H1 (cell line): ENCODE results near the gene MAPT. TPM values are rescaled to one million over a fixed set of nuclear protein-coding genes. Genes with fewer than 3 reads are reported as not detected.

Experiments
- ASH2L ChIP-seq: fragments of 200-600, 300-600 bp; sonication (generic); IDR thresholded peaks from one replicate; pipeline ENCODE4 v1.7.1; 2017; ENCODE audit warnings: low read length
- BRCA1 ChIP-seq: IDR thresholded peaks from 2 replicates; pipeline ENCODE4 v1.6.1; 2012; ENCODE audit warnings: low read depth, low read length, improper control_type of control experiment
- CBX5 ChIP-seq: fragments of 300-800, 300-1000 bp; sonication (generic); IDR thresholded peaks from 2 replicates; pipeline ENCODE4 v1.7.1; 2016; ENCODE audit warnings: antibody characterized with exemption, low read length, low read depth
- CHD2 ChIP-seq: IDR thresholded peaks from 2 replicates; pipeline ENCODE4 v1.6.1; 2012; ENCODE audit warnings: low read length, improper control_type of control experiment
- KDM5A ChIP-seq: fragments of 200-600 bp; IDR thresholded peaks from 2 replicates; pipeline ENCODE4 v1.7.1; 2012; ENCODE audit warnings: mild to moderate bottlenecking, low read length, inconsistent platforms, mixed read lengths
- RFX5 ChIP-seq: IDR thresholded peaks from 2 replicates; pipeline ENCODE4 v1.6.1; 2011; ENCODE audit warnings: low read depth, low read length, improper control_type of control experiment, borderline replicate concordance
- RXRA ChIP-seq: IDR thresholded peaks from 2 replicates; pipeline ENCODE4 v1.6.1; 2011; ENCODE audit warnings: low read depth, mild to moderate bottlenecking, low read length, moderate library complexity; ENCODE audit not compliant: insufficient read depth
- polyA plus RNA-seq, 7 experiments: library from polyadenylated mRNA; depleted of rRNA in 3 of 7; stranded (reverse) in 5 of 7; unstranded in 2 of 7; fragments of >200 nt in 5 of 7; fragments of 200-250 nt in 2 of 7; gene quantifications; 1 replicate in 5 of 7; 2 replicates in 1 of 7; 4 replicates in 1 of 7; pipeline versions ENCODE4 v1.2.1 to v1.2.3, GENCODE V29; 2011 to 2013; ENCODE audit warnings: missing spikeins in 2 of 7, mixed read lengths in 2 of 7
- total RNA-seq: library from RNA; stranded (reverse); fragmentation: NEBNext Ultra II Directional; extraction: Animal tissue kit (Norgen Biotek cat#: 25700); gene quantifications from 2 replicates; pipeline ENCODE4 v1.2.1, GENCODE V29; 2021
- TF ChIP-seq, protein P1 (sequence below): fragments of 300-600 bp; sonication (generic); IDR thresholded peaks from 2 replicates; pipeline ENCODE4 v1.7.1; 2012; ENCODE audit warnings: low read length, moderate library complexity, mild to moderate bottlenecking, inconsistent platforms; ENCODE audit not compliant: insufficient replicate concordance

Gene MAPT
- total and polyA plus RNA-seq, 2 of the 8 experiments (the other 6 are each of a cell fraction or from before 2014, with no cell fraction given), result 0.54 to 1.7 TPM

- TF ChIP-seq, protein P1, sequence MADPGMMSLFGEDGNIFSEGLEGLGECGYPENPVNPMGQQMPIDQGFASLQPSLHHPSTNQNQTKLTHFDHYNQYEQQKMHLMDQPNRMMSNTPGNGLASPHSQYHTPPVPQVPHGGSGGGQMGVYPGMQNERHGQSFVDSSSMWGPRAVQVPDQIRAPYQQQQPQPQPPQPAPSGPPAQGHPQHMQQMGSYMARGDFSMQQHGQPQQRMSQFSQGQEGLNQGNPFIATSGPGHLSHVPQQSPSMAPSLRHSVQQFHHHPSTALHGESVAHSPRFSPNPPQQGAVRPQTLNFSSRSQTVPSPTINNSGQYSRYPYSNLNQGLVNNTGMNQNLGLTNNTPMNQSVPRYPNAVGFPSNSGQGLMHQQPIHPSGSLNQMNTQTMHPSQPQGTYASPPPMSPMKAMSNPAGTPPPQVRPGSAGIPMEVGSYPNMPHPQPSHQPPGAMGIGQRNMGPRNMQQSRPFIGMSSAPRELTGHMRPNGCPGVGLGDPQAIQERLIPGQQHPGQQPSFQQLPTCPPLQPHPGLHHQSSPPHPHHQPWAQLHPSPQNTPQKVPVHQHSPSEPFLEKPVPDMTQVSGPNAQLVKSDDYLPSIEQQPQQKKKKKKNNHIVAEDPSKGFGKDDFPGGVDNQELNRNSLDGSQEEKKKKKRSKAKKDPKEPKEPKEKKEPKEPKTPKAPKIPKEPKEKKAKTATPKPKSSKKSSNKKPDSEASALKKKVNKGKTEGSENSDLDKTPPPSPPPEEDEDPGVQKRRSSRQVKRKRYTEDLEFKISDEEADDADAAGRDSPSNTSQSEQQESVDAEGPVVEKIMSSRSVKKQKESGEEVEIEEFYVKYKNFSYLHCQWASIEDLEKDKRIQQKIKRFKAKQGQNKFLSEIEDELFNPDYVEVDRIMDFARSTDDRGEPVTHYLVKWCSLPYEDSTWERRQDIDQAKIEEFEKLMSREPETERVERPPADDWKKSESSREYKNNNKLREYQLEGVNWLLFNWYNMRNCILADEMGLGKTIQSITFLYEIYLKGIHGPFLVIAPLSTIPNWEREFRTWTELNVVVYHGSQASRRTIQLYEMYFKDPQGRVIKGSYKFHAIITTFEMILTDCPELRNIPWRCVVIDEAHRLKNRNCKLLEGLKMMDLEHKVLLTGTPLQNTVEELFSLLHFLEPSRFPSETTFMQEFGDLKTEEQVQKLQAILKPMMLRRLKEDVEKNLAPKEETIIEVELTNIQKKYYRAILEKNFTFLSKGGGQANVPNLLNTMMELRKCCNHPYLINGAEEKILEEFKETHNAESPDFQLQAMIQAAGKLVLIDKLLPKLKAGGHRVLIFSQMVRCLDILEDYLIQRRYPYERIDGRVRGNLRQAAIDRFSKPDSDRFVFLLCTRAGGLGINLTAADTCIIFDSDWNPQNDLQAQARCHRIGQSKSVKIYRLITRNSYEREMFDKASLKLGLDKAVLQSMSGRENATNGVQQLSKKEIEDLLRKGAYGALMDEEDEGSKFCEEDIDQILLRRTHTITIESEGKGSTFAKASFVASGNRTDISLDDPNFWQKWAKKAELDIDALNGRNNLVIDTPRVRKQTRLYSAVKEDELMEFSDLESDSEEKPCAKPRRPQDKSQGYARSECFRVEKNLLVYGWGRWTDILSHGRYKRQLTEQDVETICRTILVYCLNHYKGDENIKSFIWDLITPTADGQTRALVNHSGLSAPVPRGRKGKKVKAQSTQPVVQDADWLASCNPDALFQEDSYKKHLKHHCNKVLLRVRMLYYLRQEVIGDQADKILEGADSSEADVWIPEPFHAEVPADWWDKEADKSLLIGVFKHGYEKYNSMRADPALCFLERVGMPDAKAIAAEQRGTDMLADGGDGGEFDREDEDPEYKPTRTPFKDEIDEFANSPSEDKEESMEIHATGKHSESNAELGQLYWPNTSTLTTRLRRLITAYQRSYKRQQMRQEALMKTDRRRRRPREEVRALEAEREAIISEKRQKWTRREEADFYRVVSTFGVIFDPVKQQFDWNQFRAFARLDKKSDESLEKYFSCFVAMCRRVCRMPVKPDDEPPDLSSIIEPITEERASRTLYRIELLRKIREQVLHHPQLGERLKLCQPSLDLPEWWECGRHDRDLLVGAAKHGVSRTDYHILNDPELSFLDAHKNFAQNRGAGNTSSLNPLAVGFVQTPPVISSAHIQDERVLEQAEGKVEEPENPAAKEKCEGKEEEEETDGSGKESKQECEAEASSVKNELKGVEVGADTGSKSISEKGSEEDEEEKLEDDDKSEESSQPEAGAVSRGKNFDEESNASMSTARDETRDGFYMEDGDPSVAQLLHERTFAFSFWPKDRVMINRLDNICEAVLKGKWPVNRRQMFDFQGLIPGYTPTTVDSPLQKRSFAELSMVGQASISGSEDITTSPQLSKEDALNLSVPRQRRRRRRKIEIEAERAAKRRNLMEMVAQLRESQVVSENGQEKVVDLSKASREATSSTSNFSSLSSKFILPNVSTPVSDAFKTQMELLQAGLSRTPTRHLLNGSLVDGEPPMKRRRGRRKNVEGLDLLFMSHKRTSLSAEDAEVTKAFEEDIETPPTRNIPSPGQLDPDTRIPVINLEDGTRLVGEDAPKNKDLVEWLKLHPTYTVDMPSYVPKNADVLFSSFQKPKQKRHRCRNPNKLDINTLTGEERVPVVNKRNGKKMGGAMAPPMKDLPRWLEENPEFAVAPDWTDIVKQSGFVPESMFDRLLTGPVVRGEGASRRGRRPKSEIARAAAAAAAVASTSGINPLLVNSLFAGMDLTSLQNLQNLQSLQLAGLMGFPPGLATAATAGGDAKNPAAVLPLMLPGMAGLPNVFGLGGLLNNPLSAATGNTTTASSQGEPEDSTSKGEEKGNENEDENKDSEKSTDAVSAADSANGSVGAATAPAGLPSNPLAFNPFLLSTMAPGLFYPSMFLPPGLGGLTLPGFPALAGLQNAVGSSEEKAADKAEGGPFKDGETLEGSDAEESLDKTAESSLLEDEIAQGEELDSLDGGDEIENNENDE, result no peak
- TF ChIP-seq CBX5, result no peak
- TF ChIP-seq KDM5A, result no peak
- TF ChIP-seq CHD2, result no peak
- no peak for TF ChIP-seq BRCA1
- no peak for TF ChIP-seq RFX5
- TF ChIP-seq RXRA, result no peak
- no peak for TF ChIP-seq ASH2L
Observed at GRCh38 chr17:45941395-45941794, 47.0 kb downstream of the MAPT start (continued).
